ACC112 (cell line): ENCODE results near the gene SIVA1.

Experiments used
- H2AFZ ChIP-seq: fragments of 200-600 bp; sonication (generic); one replicate; pipeline ENCODE4 v1.6.0; 2017; ENCODE audit warnings: antibody characterized with exemption, low read length; ENCODE audit not compliant: unreplicated experiment
- H3K27ac ChIP-seq: fragments of 200-600 bp; sonication (generic); 2 replicates; pipeline ENCODE4 v1.5.1; 2014; ENCODE audit warnings: low read depth, mild to moderate bottlenecking, antibody characterized with exemption, low read length, moderate library complexity
- H3K27me3 ChIP-seq: fragments of 200-600 bp; sonication (generic); 2 replicates; pipeline ENCODE4 v1.6.1; 2014; ENCODE audit warnings: mild to moderate bottlenecking, antibody characterized with exemption, low read length, moderate library complexity, mixed read lengths; ENCODE audit not compliant: insufficient read depth
- H3K36me3 ChIP-seq: fragments of 200-600 bp; sonication (generic); 2 replicates; pipeline ENCODE4 v1.6.1; 2016; ENCODE audit warnings: mild to moderate bottlenecking, antibody characterized with exemption, low read length, moderate library complexity, mixed read lengths; ENCODE audit not compliant: insufficient read depth
- H3K4me1 ChIP-seq: fragments of 200-600 bp; sonication (generic); one replicate; pipeline ENCODE4 v1.6.1; 2016; ENCODE audit warnings: low read length, mixed read lengths; ENCODE audit not compliant: insufficient read depth, unreplicated experiment, control insufficient read depth
- H3K4me3 ChIP-seq: fragments of 200-600 bp; sonication (generic); 2 replicates; pipeline ENCODE4 v1.5.1; 2014; ENCODE audit warnings: mild to moderate bottlenecking, low read depth, low read length
- H3K79me2 ChIP-seq: fragments of 200-600 bp; sonication (generic); one replicate; pipeline ENCODE4 v1.6.0; 2016; ENCODE audit warnings: low read length; ENCODE audit not compliant: control insufficient read depth, unreplicated experiment, insufficient read depth

The SIVA1 gene

GRCh38 chr14:104754213-104754851 lies 1.4 kb downstream of the SIVA1 start:
- peaks cover 19% of the 10 kb centered on the region for H3K4me1 ChIP-seq
- no peak overlapping the region for H3K27ac ChIP-seq
- no peaks in the 10 kb centered on the region for H3K27me3 ChIP-seq
- H3K4me3 ChIP-seq, result peak overlapping the region; percentile 100
- H3K79me2 ChIP-seq, result peaks cover 57% of the 10 kb centered on the region
- H3K36me3 ChIP-seq, result peaks cover 4% of the 10 kb centered on the region; the same call in 1 of the 2 replicates
- H2AFZ ChIP-seq, result no peak overlapping the region

DNA sequence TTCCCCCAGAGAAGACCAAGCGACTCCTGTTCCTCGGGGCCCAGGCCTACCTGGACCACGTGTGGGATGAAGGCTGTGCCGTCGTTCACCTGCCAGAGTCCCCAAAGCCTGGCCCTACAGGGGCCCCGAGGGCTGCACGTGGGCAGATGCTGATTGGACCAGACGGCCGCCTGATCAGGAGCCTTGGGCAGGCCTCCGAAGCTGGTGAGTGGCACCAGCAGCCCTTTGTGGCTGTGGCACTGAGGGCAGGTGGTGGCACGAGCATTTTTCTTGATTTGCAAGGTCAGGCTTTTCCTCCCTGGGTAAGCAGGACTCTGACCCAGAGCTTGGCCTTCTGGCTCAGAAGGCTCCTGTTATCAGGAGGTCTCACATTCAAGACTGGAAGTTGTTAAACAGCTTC lies 2.7 kb downstream of the SIVA1 start:
- Histone ChIP-seq H3K79me2 (peaks cover 62% of the 10 kb centered on the region), H3K27me3 (no peaks in the 10 kb centered on the region), H3K36me3 (peaks cover 6% of the 10 kb centered on the region; the same call in 1 of the 2 replicates), H2AFZ (no peak overlapping the region), H3K4me3 (no peak overlapping the region; the same call in 1 of the 2 replicates), H3K4me1 (peaks cover 8% of the 10 kb centered on the region), H3K27ac (no peak overlapping the region)

DNA sequence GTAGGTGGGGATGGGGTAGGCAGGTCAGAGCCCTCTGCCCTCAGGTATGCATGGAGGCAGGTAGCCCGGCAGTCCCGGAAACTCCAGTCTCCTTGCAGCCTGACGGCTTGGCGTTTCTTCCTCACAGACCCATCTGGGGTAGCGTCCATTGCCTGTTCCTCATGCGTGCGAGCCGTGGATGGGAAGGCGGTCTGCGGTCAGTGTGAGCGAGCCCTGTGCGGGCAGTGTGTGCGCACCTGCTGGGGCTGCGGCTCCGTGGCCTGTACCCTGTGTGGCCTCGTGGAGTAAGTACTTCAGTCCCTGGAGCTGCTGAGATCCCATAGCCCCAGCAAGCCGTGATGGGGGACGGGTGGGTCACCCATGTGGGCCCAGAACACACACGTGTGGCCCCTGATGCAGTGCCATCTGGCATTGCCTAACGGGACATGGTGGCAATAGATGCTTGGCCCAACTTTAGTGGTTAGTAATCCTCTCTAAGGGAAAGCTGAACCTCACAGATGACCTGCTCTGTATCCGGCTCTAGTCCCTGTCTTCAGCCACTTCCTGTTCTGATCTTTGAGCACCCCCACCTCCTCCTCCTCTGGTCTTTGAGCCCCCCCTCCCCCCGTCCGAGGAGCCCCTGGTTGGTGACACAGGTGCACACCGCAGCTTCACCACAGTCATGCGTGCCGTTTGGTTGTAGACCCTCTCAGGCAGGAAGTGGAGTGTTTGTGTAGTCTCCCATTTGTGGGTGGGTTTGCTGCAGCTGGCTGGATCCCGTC lies 3.7 kb downstream of the SIVA1 start:
- Histone ChIP-seq H3K79me2 (peaks cover 62% of the 10 kb centered on the region), H3K36me3 (peaks cover 9% of the 10 kb centered on the region; the same call in 1 of the 2 replicates), H2AFZ (no peak overlapping the region), H3K27ac (no peak overlapping the region), H3K4me1 (peaks cover 8% of the 10 kb centered on the region), H3K27me3 (no peaks in the 10 kb centered on the region), H3K4me3 (no peak overlapping the region)

DNA sequence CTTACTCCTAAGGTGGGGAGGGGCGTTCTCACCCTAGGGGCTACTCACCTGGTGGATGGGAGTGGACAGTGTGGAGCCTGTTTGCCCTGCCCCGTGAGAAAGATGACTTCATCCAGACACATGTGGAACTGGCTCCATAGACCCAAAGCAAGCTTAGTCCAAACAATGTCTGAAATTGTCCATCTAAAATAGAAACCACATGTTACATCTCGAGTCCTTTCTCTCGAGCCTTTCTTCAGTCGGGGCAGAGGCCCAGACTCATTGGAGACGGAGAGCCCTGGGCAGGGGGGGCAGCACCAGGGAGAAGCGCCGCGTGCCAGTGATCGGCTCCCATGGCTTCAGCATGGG lies 4.3 kb downstream of the SIVA1 start:
- Histone ChIP-seq H3K27me3 (no peaks in the 10 kb centered on the region), H3K4me1 (peaks cover 8% of the 10 kb centered on the region), H3K79me2 (peaks cover 62% of the 10 kb centered on the region), H3K4me3 (no peak overlapping the region), H2AFZ (no peak overlapping the region), H3K27ac (no peak overlapping the region), H3K36me3 (peaks cover 13% of the 10 kb centered on the region; the same call in 1 of the 2 replicates)

DNA sequence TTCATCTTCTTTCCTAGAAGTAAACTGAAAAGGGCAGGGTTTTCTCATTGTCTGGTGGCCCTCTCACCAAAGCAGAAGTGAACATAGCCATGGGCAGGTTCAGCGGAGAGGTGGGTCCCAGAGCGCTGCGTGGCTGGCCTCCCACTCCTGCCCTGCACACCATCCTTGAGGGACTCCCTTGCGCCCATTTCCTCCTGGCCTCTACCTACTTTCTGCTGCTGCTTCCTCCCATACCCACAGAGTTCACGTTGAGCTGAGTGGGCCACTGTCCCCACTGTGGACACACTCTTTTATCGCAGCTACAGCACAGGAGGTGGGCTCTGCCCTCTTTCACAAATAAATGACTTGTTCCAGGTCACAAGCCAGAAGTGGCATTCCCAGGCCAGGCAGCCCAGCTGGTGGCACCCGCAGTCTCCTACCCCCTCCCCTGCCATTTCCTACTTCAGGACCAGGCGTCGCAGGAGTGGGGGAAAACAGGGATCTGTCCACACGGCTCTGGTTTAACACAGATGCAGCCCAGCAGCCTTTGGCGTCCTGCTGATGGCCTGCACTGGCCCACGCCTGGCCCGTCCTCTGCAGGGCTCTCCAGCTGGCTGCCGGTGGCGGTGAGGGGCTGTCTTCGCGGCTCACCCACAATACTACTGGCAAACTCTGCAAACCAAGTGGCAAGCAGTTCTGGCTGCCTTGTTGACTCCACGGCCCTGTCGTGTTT lies 4.9 kb downstream of the SIVA1 start:
- no peaks in the 10 kb centered on the region for H3K27me3 ChIP-seq
- peaks cover 62% of the 10 kb centered on the region for H3K79me2 ChIP-seq
- H3K4me3 ChIP-seq, result no peak overlapping the region
- no peak overlapping the region for H3K27ac ChIP-seq
- peaks cover 8% of the 10 kb centered on the region for H3K4me1 ChIP-seq
- peaks cover 15% of the 10 kb centered on the region; the same call in 1 of the 2 replicates for H3K36me3 ChIP-seq
- no peak overlapping the region for H2AFZ ChIP-seq

DNA sequence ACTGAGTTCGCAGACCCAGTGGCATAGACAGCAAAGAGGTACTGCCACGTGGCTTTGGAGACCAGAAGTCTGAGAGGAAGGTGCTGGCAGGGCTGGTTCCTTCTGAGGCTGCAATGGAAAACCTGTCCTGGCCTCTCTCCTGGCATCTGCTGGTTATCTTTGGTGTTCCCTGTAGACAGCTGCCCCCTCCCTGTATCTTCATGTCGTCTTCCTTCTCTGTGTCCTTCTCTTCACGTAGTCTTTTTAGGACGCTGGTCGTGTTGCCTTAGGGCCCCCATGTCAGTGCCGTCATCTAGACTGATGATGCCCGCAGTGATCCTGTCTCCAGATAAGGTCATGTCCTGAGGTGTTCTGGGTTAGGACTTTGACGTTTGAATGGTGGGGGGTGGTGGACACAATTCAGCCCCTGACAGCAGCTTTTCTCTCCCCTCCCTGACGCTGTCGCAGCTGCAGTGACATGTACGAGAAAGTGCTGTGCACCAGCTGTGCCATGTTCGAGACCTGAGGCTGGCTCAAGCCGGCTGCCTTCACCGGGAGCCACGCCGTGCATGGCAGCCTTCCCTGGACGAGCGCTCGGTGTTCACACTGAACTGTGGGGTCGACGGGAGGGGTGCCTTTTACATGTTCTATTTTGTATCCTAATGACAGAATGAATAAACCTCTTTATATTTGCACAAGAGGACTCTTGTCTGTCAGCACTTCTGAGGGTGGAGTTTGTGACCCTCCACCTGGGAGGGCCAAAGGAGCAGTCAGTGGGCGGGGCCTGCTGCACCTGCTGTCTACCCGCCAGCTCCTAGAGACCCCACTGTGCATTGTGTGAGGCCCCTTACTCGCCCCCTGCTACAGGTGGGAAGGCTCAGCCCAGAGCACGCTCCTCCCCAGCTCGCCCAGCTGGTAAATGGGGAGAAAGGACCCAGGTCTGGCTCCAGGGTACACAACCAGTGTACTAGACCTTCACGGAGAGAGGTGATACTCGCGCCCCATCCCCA lies 6.3 kb downstream of the SIVA1 start:
- no peaks in the 10 kb centered on the region for H3K27me3 ChIP-seq
- peaks cover 15% of the 10 kb centered on the region; the same call in 1 of the 2 replicates for H3K36me3 ChIP-seq
- no peak overlapping the region for H3K4me3 ChIP-seq
- peaks cover 4% of the 10 kb centered on the region for H3K4me1 ChIP-seq
- H2AFZ ChIP-seq, result no peak overlapping the region
- H3K79me2 ChIP-seq, result peaks cover 48% of the 10 kb centered on the region
- no peak overlapping the region for H3K27ac ChIP-seq

GRCh38 chr14:104765517-104765916 lies 12.6 kb downstream of the SIVA1 start:
- Histone ChIP-seq H3K27ac (no peak overlapping the region), H2AFZ (no peak overlapping the region), H3K27me3 (no peaks in the 10 kb centered on the region), H3K4me1 (peaks cover 5% of the 10 kb centered on the region), H3K36me3 (peaks cover 13% of the 10 kb centered on the region; the same call in 1 of the 2 replicates), H3K4me3 (no peak overlapping the region), H3K79me2 (no peaks in the 10 kb centered on the region)

DNA sequence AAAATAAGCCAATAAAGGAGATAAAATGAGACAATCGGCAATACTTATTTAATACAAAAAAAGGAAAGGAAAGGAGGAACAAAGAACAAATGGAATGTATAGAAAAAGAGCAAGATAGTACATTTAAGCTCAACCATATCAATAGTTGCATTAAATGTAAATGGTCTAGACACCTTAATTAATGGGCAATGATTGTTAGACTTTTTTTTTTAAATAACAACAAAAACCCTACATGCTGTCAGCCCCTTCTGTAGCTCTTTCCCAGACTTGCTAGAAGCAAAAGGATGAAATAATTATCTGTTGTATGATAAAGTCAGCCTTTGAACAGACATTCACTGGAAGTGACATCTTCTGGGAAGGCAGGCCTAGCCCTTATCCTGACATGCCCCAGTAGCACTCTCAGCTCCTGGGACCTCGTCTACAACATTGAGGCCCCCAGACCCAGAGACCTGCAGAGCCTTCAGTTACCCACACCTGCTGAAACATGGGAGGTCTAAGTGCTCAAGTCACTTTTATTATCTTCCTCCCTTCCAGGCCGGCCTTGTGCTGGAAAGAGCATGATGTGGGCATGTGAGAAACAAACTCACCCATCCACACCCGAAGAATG lies 13.4 kb downstream of the SIVA1 start:
- Histone ChIP-seq H3K27me3 (no peaks in the 10 kb centered on the region), H3K4me1 (peaks cover 5% of the 10 kb centered on the region), H3K27ac (no peak overlapping the region), H2AFZ (no peak overlapping the region), H3K36me3 (peaks cover 21% of the 10 kb centered on the region; the same call in 1 of the 2 replicates), H3K4me3 (no peak overlapping the region), H3K79me2 (no peaks in the 10 kb centered on the region)

GRCh38 chr14:104766863-104767633 lies 14.1 kb downstream of the SIVA1 start:
- H3K4me3 ChIP-seq, result no peak overlapping the region
- H3K36me3 ChIP-seq, result peaks cover 24% of the 10 kb centered on the region; the same call in 1 of the 2 replicates
- no peak overlapping the region for H3K27ac ChIP-seq
- H3K27me3 ChIP-seq, result no peaks in the 10 kb centered on the region
- H3K4me1 ChIP-seq, result peaks cover 5% of the 10 kb centered on the region
- H3K79me2 ChIP-seq, result no peaks in the 10 kb centered on the region
- no peak overlapping the region for H2AFZ ChIP-seq
